ENCODE results near the gene NRN1L.
"Not testable (repeated sequence)": the region's sequence is repeated elsewhere in the genome, so short reads cannot be mapped to it uniquely, and the experiment has no call there.

Gene NRN1L

GRCh38 chr16:67883872-67884261 lies 818 bp upstream of the NRN1L start:
- no peak for DNase-seq

- no peak for DNase-seq
These were observed 860 bp downstream of the NRN1L start for GRCh38 chr16:67885545-67885944.

DNA sequence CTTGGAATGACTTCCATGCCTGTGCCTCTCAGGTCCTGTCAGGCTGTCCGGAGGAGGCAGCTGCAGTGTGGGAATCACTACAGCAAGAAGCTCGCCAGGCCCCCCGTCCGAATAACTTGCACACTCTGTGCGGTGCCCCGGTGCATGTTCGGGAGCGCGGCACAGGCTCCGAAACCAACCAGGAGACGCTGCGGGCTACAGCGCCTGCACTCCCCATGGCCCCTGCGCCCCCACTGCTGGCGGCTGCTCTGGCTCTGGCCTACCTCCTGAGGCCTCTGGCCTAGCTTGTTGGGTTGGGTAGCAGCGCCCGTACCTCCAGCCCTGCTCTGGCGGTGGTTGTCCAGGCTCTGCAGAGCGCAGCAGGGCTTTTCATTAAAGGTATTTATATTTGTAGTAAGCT lies 1.3 kb downstream of the NRN1L start:
- DNase-seq = no peak

- no peak for DNase-seq
These were observed 1.7 kb downstream of the NRN1L start for GRCh38 chr16:67886387-67886786.

DNA sequence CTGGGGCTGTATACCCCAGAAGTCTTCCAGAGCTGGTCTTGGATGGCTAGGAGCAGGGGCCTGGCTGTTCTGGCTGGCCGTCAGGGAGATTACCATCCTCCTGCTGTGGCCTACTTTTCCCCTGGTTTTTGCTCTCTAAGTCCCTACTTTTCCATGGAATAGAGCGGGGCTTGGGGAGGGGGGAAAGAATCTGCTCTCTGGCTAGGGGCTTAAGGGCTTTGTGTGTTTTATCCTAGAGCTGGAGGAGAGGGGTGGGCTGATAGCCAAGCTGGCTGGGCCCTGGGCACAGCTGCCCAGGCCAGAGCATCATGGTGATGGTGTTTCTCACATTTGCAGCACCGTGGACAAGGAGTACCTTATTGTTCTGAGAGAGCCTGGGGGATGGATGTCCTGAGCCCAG lies 3.6 kb downstream of the NRN1L start:
- no peak for DNase-seq

- no peak for DNase-seq
These were observed 7.7 kb downstream of the NRN1L start for GRCh38 chr16:67892375-67892774.

- DNase-seq = peak; percentile 88
These were observed 8.4 kb downstream of the NRN1L start, which contains the start of gene PSKH1 for GRCh38 chr16:67892899-67893742. TSS of gene PSKH1 (plus strand) at chr16:67893254. CDS start at chr16:67908750, 15,496 bp downstream.

DNA sequence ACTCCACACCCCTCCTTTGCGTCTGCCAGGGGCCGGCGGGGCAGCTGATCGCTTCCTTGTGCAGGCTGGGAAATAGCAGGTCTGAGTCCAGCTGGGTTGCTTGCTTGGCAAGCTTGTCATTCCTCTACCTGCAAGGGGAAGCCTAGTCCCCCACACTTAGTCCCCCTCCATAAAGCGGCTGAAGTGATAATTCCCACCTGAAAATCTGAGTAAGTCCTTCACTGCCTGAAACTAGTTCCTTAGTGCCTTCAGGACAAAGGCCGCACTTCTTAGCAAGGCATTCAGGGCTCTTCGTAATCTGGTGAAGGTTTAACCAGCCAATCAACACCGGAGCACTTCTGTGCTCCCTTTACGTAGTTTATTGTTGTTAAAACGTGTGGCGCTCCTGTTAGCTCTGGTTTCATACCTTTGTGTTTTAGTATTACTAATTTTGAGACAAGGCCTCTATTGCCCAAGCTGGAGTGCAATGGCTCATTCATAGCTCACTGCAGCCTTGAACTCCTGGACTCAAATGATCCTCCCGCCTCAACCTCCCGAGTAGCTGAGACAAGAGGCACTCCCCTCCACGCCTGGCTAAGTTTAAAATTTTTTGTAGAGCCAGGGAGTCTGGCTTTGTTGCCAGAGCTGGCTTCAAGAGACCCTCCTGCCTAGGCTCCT lies 9.2 kb downstream of the NRN1L start:
- no peak for DNase-seq

DNA sequence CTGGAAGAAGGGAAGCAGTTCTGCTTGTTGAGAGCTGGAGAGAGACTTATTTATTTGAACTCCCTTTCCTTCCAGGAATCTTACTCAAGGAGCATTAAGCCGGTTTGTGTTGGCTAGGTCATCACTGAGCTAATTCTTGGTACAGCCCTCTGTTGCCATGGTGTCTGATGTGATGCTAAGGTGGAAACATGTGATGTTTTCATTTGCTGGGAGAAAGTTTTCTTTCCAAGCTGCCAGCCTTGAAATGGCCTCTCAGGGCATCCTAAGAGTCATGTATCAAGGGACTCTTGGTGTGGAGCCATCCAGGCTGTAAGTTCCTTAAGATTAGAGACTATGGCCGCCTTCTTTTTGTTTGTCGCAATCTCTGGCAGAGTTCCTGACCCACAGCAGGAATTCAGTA lies 12.5 kb downstream of the NRN1L start:
- no peak for DNase-seq

GRCh38 chr16:67901734-67902133 lies 17.0 kb downstream of the NRN1L start:
- DNase-seq = no peak

GRCh38 chr16:67902831-67903230 lies 18.1 kb downstream of the NRN1L start:
- no peak for DNase-seq

GRCh38 chr16:67907397-67908180 lies 22.9 kb downstream of the NRN1L start:
- DNase-seq = no peak

GRCh38 chr16:67909056-67909742 lies 24.5 kb downstream of the NRN1L start:
- no peak for DNase-seq

DNA sequence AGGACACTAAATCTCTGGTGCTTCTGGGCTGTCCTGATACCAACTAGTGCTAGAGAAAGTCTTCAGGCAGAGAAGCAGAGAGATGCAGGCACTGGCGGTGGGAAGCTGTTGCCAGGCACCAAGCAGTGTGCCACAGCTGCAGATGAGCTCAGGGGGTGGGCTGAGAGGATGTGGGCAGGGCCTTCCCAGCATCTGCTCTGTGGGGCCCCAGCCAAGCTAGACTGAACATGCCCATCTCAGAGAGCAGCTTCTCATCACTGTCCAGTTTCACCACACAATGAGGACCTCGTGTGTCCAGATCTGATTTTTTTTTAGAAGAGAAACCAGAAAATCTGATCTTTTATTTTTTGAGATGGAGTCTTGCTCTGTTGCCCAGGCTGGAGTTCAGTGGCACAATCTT lies 25.5 kb downstream of the NRN1L start:
- no peak for DNase-seq

GRCh38 chr16:67914758-67915495 lies 30.2 kb downstream of the NRN1L start:
- no peak for DNase-seq

DNA sequence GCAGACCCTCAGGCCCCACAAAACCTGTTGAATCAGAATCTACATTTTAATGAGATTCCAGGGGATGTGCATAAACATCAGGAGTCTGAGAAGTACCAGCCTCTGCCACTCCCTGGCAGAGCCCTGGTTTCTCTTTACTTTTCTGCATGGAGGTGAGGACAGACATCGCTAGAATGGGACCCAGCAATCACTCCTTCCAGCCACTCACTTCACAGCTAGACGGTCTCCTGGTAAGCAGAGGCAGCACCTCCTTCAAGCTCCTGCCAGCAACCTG lies 30.7 kb downstream of the NRN1L start:
- DNase-seq = not testable (repeated sequence)

- DNase-seq = peak; percentile 39
These were observed 31.4 kb downstream of the NRN1L start for GRCh38 chr16:67915831-67916723.

GRCh38 chr16:67917140-67917851 lies 32.6 kb downstream of the NRN1L start:
- no peak for DNase-seq

- peak; percentile 54 for DNase-seq
These were observed 33.2 kb downstream of the NRN1L start for GRCh38 chr16:67917852-67918236.

DNA sequence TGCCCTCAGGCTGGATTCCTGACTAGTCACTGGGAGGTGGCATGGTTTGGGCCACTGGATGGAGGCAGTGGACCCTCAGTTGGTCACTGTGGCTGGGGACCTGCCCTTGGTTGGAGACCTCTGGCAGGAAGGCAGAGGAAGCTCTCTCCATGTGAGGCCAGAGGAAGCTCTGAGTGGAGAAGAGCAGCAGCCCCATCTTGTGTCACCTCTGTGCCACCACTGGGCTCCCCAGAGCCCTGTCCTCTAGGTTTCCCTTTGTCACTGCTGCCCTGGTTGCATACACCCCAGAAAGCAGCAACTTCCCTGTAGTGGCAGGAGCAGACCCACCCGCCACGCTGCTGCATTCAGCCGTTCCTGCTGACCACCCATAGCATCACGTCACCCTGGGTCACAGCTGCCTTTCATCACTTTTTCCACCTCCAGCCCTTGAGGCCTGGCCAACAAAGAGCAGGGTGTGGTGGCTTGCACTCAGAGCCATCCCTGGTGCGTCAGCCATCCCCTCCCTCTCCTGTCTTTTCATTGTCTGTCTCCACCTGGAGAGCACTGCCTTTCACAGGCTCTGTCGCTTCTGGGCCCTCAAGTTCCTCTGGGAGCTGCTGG lies 35.0 kb downstream of the NRN1L start:
- DNase-seq = no peak
